H9 (cell line): ENCODE measurements around the gene TDRD9. TPM values are rescaled to one million over a fixed set of nuclear protein-coding genes. Genes with fewer than 3 reads are reported as not detected.

Source experiments
- DNase-seq: peaks from one replicate; pipeline ENCODE4 v3.0.0-alpha.2; 2017
- H2AFZ ChIP-seq: one replicate; pipeline ENCODE4 v1.6.1; 2013; ENCODE audit warnings: mild to moderate bottlenecking, low read length, control low read depth, moderate library complexity
- H2AK5ac ChIP-seq: 2 replicates; pipeline ENCODE4 v1.6.1; 2013; ENCODE audit warnings: low read length, control low read depth, mixed read lengths; ENCODE audit not compliant: insufficient read length
- H2BK120ac ChIP-seq: one replicate; pipeline ENCODE4 v1.6.1; 2013; ENCODE audit warnings: low read depth, mild to moderate bottlenecking, low read length, control low read depth, inconsistent platforms; ENCODE audit not compliant: poor library complexity, severe bottlenecking
- H2BK12ac ChIP-seq: 2 replicates; pipeline ENCODE4 v1.6.1; 2013; ENCODE audit warnings: low read length, control low read depth, mixed read lengths, low read depth; ENCODE audit not compliant: insufficient read length
- H2BK15ac ChIP-seq: 2 replicates; pipeline ENCODE4 v1.6.1; 2013; ENCODE audit warnings: low read depth, low read length, control low read depth
- H2BK20ac ChIP-seq: one replicate; pipeline ENCODE4 v1.6.1; 2013; ENCODE audit warnings: low read depth, mild to moderate bottlenecking, low read length, control low read depth, inconsistent platforms; ENCODE audit not compliant: poor library complexity, severe bottlenecking
- H2BK5ac ChIP-seq: 2 replicates; pipeline ENCODE4 v1.6.1; 2013; ENCODE audit warnings: low read length, control low read depth, mixed read lengths; ENCODE audit not compliant: insufficient read length
- H3K14ac ChIP-seq: 2 replicates; pipeline ENCODE4 v1.6.1; 2013; ENCODE audit warnings: low read length, control low read depth; ENCODE audit not compliant: insufficient read depth
- H3K18ac ChIP-seq: 2 replicates; pipeline ENCODE4 v1.6.1; 2013; ENCODE audit warnings: low read depth, mild to moderate bottlenecking, mixed read lengths, low read length, control low read depth; ENCODE audit not compliant: insufficient read length
- H3K23ac ChIP-seq: 2 replicates; pipeline ENCODE4 v1.6.1; 2013; ENCODE audit warnings: low read length, control low read depth, mixed read lengths, low read depth; ENCODE audit not compliant: insufficient read length
- H3K23me2 ChIP-seq: 2 replicates; pipeline ENCODE4 v1.6.1; 2013; ENCODE audit warnings: low read depth, mild to moderate bottlenecking, mixed read lengths, low read length, control low read depth; ENCODE audit not compliant: insufficient read length, poor library complexity, severe bottlenecking
- H3K27ac ChIP-seq: 2 replicates; pipeline ENCODE4 v1.5.1; 2013; ENCODE audit warnings: low read length, control low read depth, mixed read lengths, low read depth; ENCODE audit not compliant: insufficient read length
- H3K27me3 ChIP-seq: 2 replicates; pipeline ENCODE4 v1.6.1; 2013; ENCODE audit warnings: low read length, control low read depth, inconsistent platforms; ENCODE audit not compliant: insufficient read depth
- H3K4ac ChIP-seq: 2 replicates; pipeline ENCODE4 v1.6.1; 2013; ENCODE audit warnings: low read depth, mild to moderate bottlenecking, control low read depth, inconsistent platforms, low read length, moderate library complexity
- H3K4me1 ChIP-seq: 2 replicates; pipeline ENCODE4 v1.6.1; 2013; ENCODE audit warnings: low read length, control low read depth, inconsistent platforms; ENCODE audit not compliant: insufficient read depth
- H3K4me2 ChIP-seq: 2 replicates; pipeline ENCODE4 v1.6.1; 2013; ENCODE audit warnings: low read length, control low read depth, mixed read lengths; ENCODE audit not compliant: insufficient read length, insufficient read depth
- H3K56ac ChIP-seq: 2 replicates; pipeline ENCODE4 v1.6.1; 2013; ENCODE audit warnings: low read depth, mild to moderate bottlenecking, mixed read lengths, low read length, control low read depth; ENCODE audit not compliant: insufficient read length
- H3K79me1 ChIP-seq: 2 replicates; pipeline ENCODE4 v1.6.1; 2013; ENCODE audit warnings: low read depth, mild to moderate bottlenecking, moderate library complexity, low read length, control low read depth, inconsistent platforms; ENCODE audit not compliant: insufficient read depth, poor library complexity, severe bottlenecking
- H3K79me2 ChIP-seq: 2 replicates; pipeline ENCODE4 v1.6.1; 2013; ENCODE audit warnings: low read length, control low read depth, inconsistent platforms; ENCODE audit not compliant: insufficient read depth
- H3K9ac ChIP-seq: 2 replicates; pipeline ENCODE4 v1.6.1; 2013; ENCODE audit warnings: low read length, control low read depth, mixed read lengths; ENCODE audit not compliant: insufficient read length; ENCODE audit errors: extremely low read depth
- H3K9me3 ChIP-seq: one replicate; pipeline ENCODE4 v1.6.1; 2013; ENCODE audit warnings: low read depth, low read length, inconsistent platforms; ENCODE audit not compliant: control insufficient read depth
- H3T11ph ChIP-seq: one replicate; pipeline ENCODE4 v1.6.1; 2013; ENCODE audit warnings: mild to moderate bottlenecking, low read length, control low read depth, inconsistent platforms
- H4K20me1 ChIP-seq: one replicate; pipeline ENCODE4 v1.6.1; 2013; ENCODE audit not compliant: control insufficient read depth, insufficient read length, insufficient read depth
- H4K5ac ChIP-seq: 2 replicates; pipeline ENCODE4 v1.6.1; 2013; ENCODE audit warnings: low read depth, mild to moderate bottlenecking, mixed read lengths, low read length, control low read depth; ENCODE audit not compliant: insufficient read length
- H4K8ac ChIP-seq: replicated peaks from 2 replicates; pipeline ENCODE4 v1.6.1; 2013; ENCODE audit warnings: low read length, control low read depth, mixed read lengths, low read depth; ENCODE audit not compliant: insufficient read length
- H4K91ac ChIP-seq: 2 replicates; pipeline ENCODE4 v1.6.1; 2013; ENCODE audit warnings: low read depth, mild to moderate bottlenecking, moderate library complexity, mixed read lengths, low read length, control low read depth; ENCODE audit not compliant: insufficient read length
- H3K27ac Mint-ChIP-seq, 3 experiments: 2 replicates in 2 of 3; 3 replicates in 1 of 3; pipeline ENCODE4 v1.8.0; 2020 to 2021; ENCODE audit warnings: mixed read lengths in 3 of 3, mild to moderate bottlenecking in 1 of 3, moderate library complexity in 1 of 3
- H3K27me3 Mint-ChIP-seq: 2 replicates; pipeline ENCODE4 v1.8.0; 2021; ENCODE audit warnings: low read depth, mild to moderate bottlenecking, moderate library complexity, mixed read lengths
- H3K36me3 Mint-ChIP-seq, 3 experiments: 2 replicates in 2 of 3; 3 replicates in 1 of 3; pipeline ENCODE4 v1.8.0; 2020 to 2021; ENCODE audit warnings: low read depth in 3 of 3, mixed read lengths in 3 of 3; ENCODE audit not compliant: insufficient read depth in 1 of 3
- H3K4me1 Mint-ChIP-seq, 2 experiments: 2 replicates each; pipeline ENCODE4 v1.8.0; 2020; ENCODE audit warnings: mixed read lengths in 2 of 2
- H3K4me3 Mint-ChIP-seq, 2 experiments: 2 replicates in 1 of 2; 3 replicates in 1 of 2; pipeline ENCODE4 v1.8.0; 2020 to 2021; ENCODE audit warnings: mild to moderate bottlenecking in 2 of 2, mixed read lengths in 2 of 2, moderate library complexity in 1 of 2
- H3K9me3 Mint-ChIP-seq, 2 experiments: 2 replicates in 1 of 2; 3 replicates in 1 of 2; pipeline ENCODE4 v1.8.0; 2020; ENCODE audit warnings: mild to moderate bottlenecking in 2 of 2, mixed read lengths in 2 of 2, moderate library complexity in 1 of 2
- CTCF ChIP-seq: fragments of 200-600 bp; sonication (generic); conservative IDR thresholded peaks from 3 replicates; pipeline ENCODE4 v1.8.0; 2021; ENCODE audit warnings: antibody characterized with exemption, mild to moderate bottlenecking
- WGBS: extraction: QIAGEN DNeasy Blood & Tissue Kit; methylation state at CpG from one replicate; pipeline ENCODE4 v1.1.7; 2013; ENCODE audit warnings: missing lambda C conversion rate, low lambda C conversion rate, mixed read lengths; ENCODE audit not compliant: insufficient read length; ENCODE audit errors: extremely low coverage; 5-methylcytosine and 5-hydroxymethylcytosine counted together
- total RNA-seq: library from RNA; stranded (reverse); gene quantifications from 2 replicates; pipeline ENCODE4 v1.2.1, GENCODE V29; 2021

The TDRD9 gene
- total RNA-seq, 1 experiment from 2014 or later: not detected

- Histone ChIP-seq H3K4me2 (no peak overlapping the region), H4K91ac (no peak overlapping the region), H4K5ac (no peak overlapping the region), H3K4ac (no peak overlapping the region), H3K79me1 (no peaks in the 10 kb centered on the region), H3K56ac (no peak overlapping the region), H3K9me3 (no peaks in the 10 kb centered on the region), H3K14ac (no peak overlapping the region), H2BK12ac (no peak overlapping the region), H2BK20ac (no peak overlapping the region), H3K23me2 (no peaks in the 10 kb centered on the region), H4K20me1 (no peaks in the 10 kb centered on the region), H3K18ac (no peak overlapping the region), H3K79me2 (no peaks in the 10 kb centered on the region; the same call in 1 of the 2 replicates), H3K27me3 (no peaks in the 10 kb centered on the region; the same call in 1 of the 2 replicates), H3T11ph (no peak overlapping the region), H2AFZ (no peak overlapping the region), H2BK120ac (no peak overlapping the region), H2AK5ac (no peak overlapping the region), H3K27ac (no peak overlapping the region), H3K9ac (no peak overlapping the region), H4K8ac (no peak overlapping the region), H2BK5ac (no peak overlapping the region), H3K4me1 (no peaks in the 10 kb centered on the region), H3K23ac (no peak overlapping the region), H2BK15ac (no peak overlapping the region)
- no CpG with 5 or more reads among the region's 4 CpGs for WGBS
- TF ChIP-seq CTCF: no peak
- Mint-ChIP-seq H3K9me3 (no peaks in the 10 kb centered on the region), H3K27ac (no peak overlapping the region), H3K4me1 (peaks cover 16 to 17% of the 10 kb centered on the region in 2 experiments), H3K4me3 (no peak overlapping the region), H3K36me3 (peaks cover under 1 to 17% (median 10%) of the 10 kb centered on the region in 3 experiments; a peak in 5 of 7 replicates), H3K27me3 (peaks cover 2% of the 10 kb centered on the region; the same call in 1 of the 2 replicates)
- DNase-seq: no peak
Measured at GRCh38 chr14:103908580-103908979, 19.7 kb upstream of the TDRD9 start.
